ENCODE results near the gene KIF13A.

- no peak for TF ChIP-seq CTCF (IDR thresholded peaks at IDR 0.05)
- TF ChIP-seq POLR2A (IDR thresholded peaks at IDR 0.05) = no peak
Observed at GRCh38 chr6:17721671-17722070, 265.8 kb downstream of the KIF13A start.

Data from Peyer's patch (tissue), 4 donors.